ENCODE data around the gene CCDC92B. TPM values are rescaled to one million over a fixed set of nuclear protein-coding genes. Genes with fewer than 3 reads are reported as not detected.

Gene CCDC92B
- total RNA-seq, 1 donor from 2014 or later = 1.3 TPM

GRCh38 chr17:2724784-2725164, 24.7 kb downstream of the CCDC92B start:
- H3K27ac Mint-ChIP-seq = no peak overlapping the region
- DNase-seq (ENCODE audit: extremely low spot score, unreplicated experiment) = no peak

GRCh38 chr17:2723997-2724783, 25.3 kb downstream of the CCDC92B start:
- H3K9me3 Mint-ChIP-seq = no peaks in the 10 kb centered on the region
- DNase-seq (ENCODE audit: extremely low spot score, unreplicated experiment) = no peak
- H3K27ac Mint-ChIP-seq = no peak overlapping the region
- peaks cover 6% of the 10 kb centered on the region for H3K4me1 Mint-ChIP-seq (ENCODE audit: unreplicated experiment)
- peak overlapping the region; percentile 72 for H3K4me3 Mint-ChIP-seq
- H3K36me3 Mint-ChIP-seq = no peaks in the 10 kb centered on the region
- peaks cover 39% of the 10 kb centered on the region for H3K27me3 Mint-ChIP-seq
- TF ChIP-seq, protein P1, sequence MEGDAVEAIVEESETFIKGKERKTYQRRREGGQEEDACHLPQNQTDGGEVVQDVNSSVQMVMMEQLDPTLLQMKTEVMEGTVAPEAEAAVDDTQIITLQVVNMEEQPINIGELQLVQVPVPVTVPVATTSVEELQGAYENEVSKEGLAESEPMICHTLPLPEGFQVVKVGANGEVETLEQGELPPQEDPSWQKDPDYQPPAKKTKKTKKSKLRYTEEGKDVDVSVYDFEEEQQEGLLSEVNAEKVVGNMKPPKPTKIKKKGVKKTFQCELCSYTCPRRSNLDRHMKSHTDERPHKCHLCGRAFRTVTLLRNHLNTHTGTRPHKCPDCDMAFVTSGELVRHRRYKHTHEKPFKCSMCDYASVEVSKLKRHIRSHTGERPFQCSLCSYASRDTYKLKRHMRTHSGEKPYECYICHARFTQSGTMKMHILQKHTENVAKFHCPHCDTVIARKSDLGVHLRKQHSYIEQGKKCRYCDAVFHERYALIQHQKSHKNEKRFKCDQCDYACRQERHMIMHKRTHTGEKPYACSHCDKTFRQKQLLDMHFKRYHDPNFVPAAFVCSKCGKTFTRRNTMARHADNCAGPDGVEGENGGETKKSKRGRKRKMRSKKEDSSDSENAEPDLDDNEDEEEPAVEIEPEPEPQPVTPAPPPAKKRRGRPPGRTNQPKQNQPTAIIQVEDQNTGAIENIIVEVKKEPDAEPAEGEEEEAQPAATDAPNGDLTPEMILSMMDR (conservative IDR thresholded peaks at IDR 0.05) = no peak

More at GRCh38 chr17:2724784-2725164, 24.7 kb downstream of the CCDC92B start:
- Mint-ChIP-seq H3K27me3 (peaks cover 39% of the 10 kb centered on the region), H3K36me3 (no peaks in the 10 kb centered on the region), H3K9me3 (no peaks in the 10 kb centered on the region), H3K4me1 (ENCODE audit: unreplicated experiment) (peaks cover 6% of the 10 kb centered on the region), H3K4me3 (peak overlapping the region; percentile 57)
- TF ChIP-seq, protein P1 (conservative IDR thresholded peaks at IDR 0.05) = peak; percentile 29

DNA sequence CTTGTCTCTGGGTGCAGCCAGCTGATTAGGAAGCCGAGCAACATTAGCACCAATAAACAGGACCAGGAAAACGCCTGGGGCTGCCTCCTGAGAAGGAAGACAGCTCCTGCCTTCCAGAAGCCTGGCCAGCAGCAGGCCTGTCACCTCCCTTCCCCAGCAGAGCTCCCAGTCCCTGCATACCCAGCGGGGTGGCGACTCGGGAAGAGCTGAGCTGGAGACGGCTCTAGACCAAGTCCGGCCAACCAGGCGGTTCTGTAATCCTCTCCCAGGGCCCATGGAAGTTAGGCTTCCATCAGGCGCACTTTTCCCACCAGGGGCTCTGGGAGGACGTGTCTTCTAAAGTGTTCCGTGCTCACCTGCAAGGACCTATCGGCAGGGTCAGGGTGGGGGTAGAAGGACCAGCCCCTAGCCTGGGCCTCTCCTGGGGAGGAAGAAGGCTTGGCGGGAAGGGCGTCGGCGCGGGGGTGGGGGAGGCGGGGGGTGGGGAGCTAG, 25.9 kb downstream of the CCDC92B start:
- Mint-ChIP-seq H3K27me3 (peaks cover 39% of the 10 kb centered on the region), H3K4me3 (peak overlapping the region; percentile 68), H3K27ac (peak overlapping the region; percentile 50), H3K9me3 (no peaks in the 10 kb centered on the region), H3K36me3 (no peaks in the 10 kb centered on the region), H3K4me1 (ENCODE audit: unreplicated experiment) (peaks cover 6% of the 10 kb centered on the region)
- DNase-seq (ENCODE audit: extremely low spot score, unreplicated experiment) = no peak
- TF ChIP-seq, protein P1 (conservative IDR thresholded peaks at IDR 0.05) = no peak

- no peak overlapping the region for H3K4me3 Mint-ChIP-seq
- H3K9me3 Mint-ChIP-seq = no peaks in the 10 kb centered on the region
- TF ChIP-seq, protein P1 (conservative IDR thresholded peaks at IDR 0.05) = no peak
- H3K4me1 Mint-ChIP-seq (ENCODE audit: unreplicated experiment) = peaks cover 6% of the 10 kb centered on the region
- H3K36me3 Mint-ChIP-seq = no peaks in the 10 kb centered on the region
- H3K27me3 Mint-ChIP-seq = peaks cover 39% of the 10 kb centered on the region
- DNase-seq (ENCODE audit: extremely low spot score, unreplicated experiment) = no peak
- no peak overlapping the region for H3K27ac Mint-ChIP-seq
Measured at GRCh38 chr17:2722611-2723010, 26.8 kb downstream of the CCDC92B start.

- DNase-seq (ENCODE audit: extremely low spot score, unreplicated experiment) = no peak
- TF ChIP-seq, protein P1 (conservative IDR thresholded peaks at IDR 0.05) = no peak
- peaks cover 32% of the 10 kb centered on the region for H3K27me3 Mint-ChIP-seq
- no peaks in the 10 kb centered on the region for H3K36me3 Mint-ChIP-seq
- H3K4me3 Mint-ChIP-seq = no peak overlapping the region
- no peaks in the 10 kb centered on the region for H3K9me3 Mint-ChIP-seq
- no peak overlapping the region for H3K27ac Mint-ChIP-seq
- H3K4me1 Mint-ChIP-seq (ENCODE audit: unreplicated experiment) = peaks cover 6% of the 10 kb centered on the region
Measured at GRCh38 chr17:2721603-2722002, 27.8 kb downstream of the CCDC92B start.

All from type B pancreatic cell (in vitro differentiated cells).